DND-41 (cell line): ENCODE data around the gene HDAC10.

ENCODE experiments used
- ATAC-seq: fragments of 200-7000 bp; cut with Tn5 transposase; 3 replicates; pipeline ENCODE4 v1.9.1; 2021; ENCODE audit warnings: low read depth; ENCODE audit not compliant: insufficient read depth
- DNase-seq: peaks from one replicate; pipeline ENCODE4 v3.0.0-alpha.2; 2020
- H2AFZ ChIP-seq: 2 replicates; pipeline ENCODE4 v1.6.0; 2012; ENCODE audit warnings: low read depth, low read length
- H3K27ac ChIP-seq: 2 replicates; pipeline ENCODE4 v1.5.1; 2012; ENCODE audit warnings: low read length, inconsistent platforms
- H3K27me3 ChIP-seq: fragments of 200-600 bp; sonication (generic); 2 replicates; pipeline ENCODE4 v1.6.0; 2012; ENCODE audit warnings: low read length, mild to moderate bottlenecking, inconsistent platforms; ENCODE audit not compliant: insufficient read depth, poor library complexity
- H3K36me3 ChIP-seq: 2 replicates; pipeline ENCODE4 v1.5.1; 2012; ENCODE audit warnings: low read length, inconsistent platforms; ENCODE audit not compliant: insufficient read depth
- H3K4me1 ChIP-seq: 2 replicates; pipeline ENCODE4 v1.5.1; 2012; ENCODE audit warnings: mild to moderate bottlenecking, low read length; ENCODE audit not compliant: insufficient read depth
- H3K4me2 ChIP-seq: 2 replicates; pipeline ENCODE4 v1.6.0; 2012; ENCODE audit warnings: mild to moderate bottlenecking, moderate library complexity, low read length, inconsistent platforms; ENCODE audit not compliant: insufficient read depth
- H3K4me3 ChIP-seq, 2 experiments: fragments of 200-600 bp in 1 of 2; shearing (Covaris generic) in 1 of 2; 2 replicates each; pipeline ENCODE4 v1.5.1; 2012 to 2016; ENCODE audit warnings: inconsistent platforms in 2 of 2, low read length in 2 of 2, mild to moderate bottlenecking in 2 of 2, low read depth in 1 of 2, moderate library complexity in 1 of 2
- H3K79me2 ChIP-seq: 2 replicates; pipeline ENCODE4 v1.6.0; 2012; ENCODE audit warnings: low read length, inconsistent platforms; ENCODE audit not compliant: insufficient read depth
- H3K9ac ChIP-seq: 2 replicates; pipeline ENCODE4 v1.6.0; 2012; ENCODE audit warnings: low read depth, mild to moderate bottlenecking, inconsistent platforms, low read length, moderate library complexity
- H3K9me3 ChIP-seq: 2 replicates; pipeline ENCODE4 v1.5.1; 2012; ENCODE audit warnings: low read length, moderate library complexity, mild to moderate bottlenecking, inconsistent platforms; ENCODE audit not compliant: insufficient read depth, severe bottlenecking
- H4K20me1 ChIP-seq: 2 replicates; pipeline ENCODE4 v1.6.0; 2012; ENCODE audit warnings: low read length; ENCODE audit not compliant: insufficient read depth
- CTCF ChIP-seq: IDR thresholded peaks from 2 replicates; pipeline ENCODE4 v1.5.1; 2012; ENCODE audit warnings: borderline replicate concordance, low read length, moderate library complexity, mild to moderate bottlenecking; ENCODE audit not compliant: poor library complexity, severe bottlenecking; ENCODE audit errors: extremely low read depth
- EZH2 ChIP-seq: IDR thresholded peaks from 3 replicates; pipeline ENCODE4 v1.6.1; 2012; ENCODE audit warnings: borderline replicate concordance, low read depth, mild to moderate bottlenecking, moderate library complexity, low read length, inconsistent platforms; ENCODE audit not compliant: severe bottlenecking

Gene HDAC10

DNA sequence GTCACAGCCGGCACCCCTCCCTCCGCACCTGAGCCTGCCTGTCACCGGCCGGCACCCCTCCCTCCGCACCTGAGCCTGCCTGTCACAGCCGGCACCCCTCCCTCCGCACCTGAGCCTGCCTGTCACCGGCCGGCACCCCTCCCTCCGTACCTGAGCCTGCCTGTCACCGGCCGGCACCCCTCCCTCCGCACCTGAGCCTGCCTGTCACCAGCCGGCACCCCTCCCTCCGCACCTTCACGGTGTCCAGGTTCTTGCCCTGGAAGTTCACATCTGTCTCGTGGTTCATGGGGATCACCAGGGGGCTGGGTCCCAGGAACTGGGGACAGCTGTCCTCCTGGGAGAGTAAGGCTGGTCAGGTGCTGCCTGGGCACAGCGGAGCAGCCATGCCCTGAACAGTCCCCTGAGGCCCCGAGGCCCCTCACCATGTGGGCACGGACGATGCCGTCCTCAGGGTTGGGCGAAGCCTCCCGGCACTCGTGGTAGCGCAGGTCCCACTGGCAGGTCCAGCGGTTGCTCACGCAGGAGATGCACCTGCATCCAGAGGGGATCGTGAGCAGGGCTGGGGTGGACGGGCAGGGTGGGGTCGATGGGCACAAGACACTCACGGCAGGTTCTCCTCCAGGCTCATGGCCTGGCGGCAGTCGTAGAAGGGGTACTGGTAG, 34.6 kb upstream of the HDAC10 start:
- Histone ChIP-seq H3K27me3 (no peaks in the 10 kb centered on the region), H3K4me2 (no peak overlapping the region), H4K20me1 (peaks cover 5% of the 10 kb centered on the region; the same call in 1 of the 2 replicates), H2AFZ (no peak overlapping the region), H3K36me3 (no peaks in the 10 kb centered on the region), H3K9ac (no peak overlapping the region), H3K9me3 (no peaks in the 10 kb centered on the region), H3K4me1 (no peaks in the 10 kb centered on the region), H3K27ac (no peak overlapping the region), H3K4me3 (no peak overlapping the region), H3K79me2 (no peaks in the 10 kb centered on the region)
- no peak for DNase-seq
- TF ChIP-seq CTCF (no peak), EZH2 (no peak)
- ATAC-seq = no peak

- Histone ChIP-seq H3K27ac (no peak overlapping the region), H3K36me3 (no peaks in the 10 kb centered on the region), H3K9ac (no peak overlapping the region), H4K20me1 (peaks cover 5% of the 10 kb centered on the region; the same call in 1 of the 2 replicates), H3K79me2 (no peaks in the 10 kb centered on the region), H3K4me2 (no peak overlapping the region), H2AFZ (no peak overlapping the region), H3K4me3 (no peak overlapping the region), H3K27me3 (no peaks in the 10 kb centered on the region), H3K9me3 (no peaks in the 10 kb centered on the region), H3K4me1 (no peaks in the 10 kb centered on the region)
- TF ChIP-seq EZH2 (no peak), CTCF (no peak)
- DNase-seq (no peak), ATAC-seq (no peak)
Observed at GRCh38 chr22:50284479-50284878, 33.4 kb upstream of the HDAC10 start.

GRCh38 chr22:50283821-50284220, 32.8 kb upstream of the HDAC10 start:
- Histone ChIP-seq H3K9ac (no peak overlapping the region), H2AFZ (no peak overlapping the region), H3K27me3 (no peaks in the 10 kb centered on the region), H3K4me3 (no peak overlapping the region), H3K36me3 (no peaks in the 10 kb centered on the region), H3K27ac (no peak overlapping the region), H3K79me2 (no peaks in the 10 kb centered on the region), H3K9me3 (no peaks in the 10 kb centered on the region), H3K4me2 (no peak overlapping the region), H4K20me1 (peaks cover 2% of the 10 kb centered on the region; the same call in 1 of the 2 replicates), H3K4me1 (no peaks in the 10 kb centered on the region)
- no peak for ATAC-seq
- TF ChIP-seq EZH2 (no peak), CTCF (no peak)
- DNase-seq = no peak
